HEK293T (cell line): ENCODE measurements around the gene PKNOX2.

Source experiments
- CTCF ChIA-PET: fragments of 350-600 bp; formaldehyde crosslinking; extraction: SDS; loops from one replicate; lab custom pipeline; 2021; ENCODE audit warnings: antibody characterized with exemption, inconsistent platforms; lab: Yijun Ruan, JAX
- POLR2A ChIA-PET: fragments of 350-600 bp; formaldehyde crosslinking; extraction: SDS; loops from one replicate; lab custom pipeline; 2020; ENCODE audit warnings: antibody characterized with exemption, inconsistent platforms; lab: Yijun Ruan, JAX
- DNase-seq: peaks from one replicate; pipeline ENCODE4 v3.0.0; 2012; ENCODE audit warnings: mixed read lengths; ENCODE audit errors: extremely low spot score
- ARNT ChIP-seq: fragments of 450-650 bp; IDR thresholded peaks from 2 replicates; pipeline ENCODE4 v1.6.1; 2017; ENCODE audit warnings: mild to moderate bottlenecking
- BHLHE40 ChIP-seq: fragments of 450-650 bp; IDR thresholded peaks from 2 replicates; pipeline ENCODE4 v1.6.1; 2016; ENCODE audit warnings: mild to moderate bottlenecking, moderate library complexity, borderline replicate concordance
- CTBP1 ChIP-seq: fragments of 450-650 bp; IDR thresholded peaks from 2 replicates; pipeline ENCODE4 v1.6.1; 2016; ENCODE audit warnings: borderline replicate concordance
- ELF4 ChIP-seq: fragments of 450-650 bp; IDR thresholded peaks from 2 replicates; pipeline ENCODE4 v1.6.1; 2017; ENCODE audit warnings: antibody characterized with exemption
- FOXA1 ChIP-seq: fragments of 450-650 bp; IDR thresholded peaks from 2 replicates; pipeline ENCODE4 v1.6.1; 2016; ENCODE audit warnings: mild to moderate bottlenecking
- FOXK2 ChIP-seq: fragments of 450-650 bp; IDR thresholded peaks from 2 replicates; pipeline ENCODE4 v1.6.1; 2016; ENCODE audit warnings: mild to moderate bottlenecking
- FOXM1 ChIP-seq: fragments of 450-650 bp; IDR thresholded peaks from 2 replicates; pipeline ENCODE4 v1.6.1; 2017; ENCODE audit warnings: mild to moderate bottlenecking, borderline replicate concordance
- HDGF ChIP-seq: fragments of 450-650 bp; IDR thresholded peaks from 2 replicates; pipeline ENCODE4 v1.6.1; 2017; ENCODE audit warnings: antibody characterized with exemption, borderline replicate concordance
- L3MBTL2 ChIP-seq: fragments of 450-650 bp; conservative IDR thresholded peaks from 2 replicates; pipeline ENCODE4 v1.6.1; 2016; ENCODE audit warnings: mild to moderate bottlenecking
- LEF1 ChIP-seq: fragments of 450-650 bp; IDR thresholded peaks from 2 replicates; pipeline ENCODE4 v1.6.1; 2017; ENCODE audit warnings: mild to moderate bottlenecking, borderline replicate concordance
- NFRKB ChIP-seq: fragments of 450-650 bp; IDR thresholded peaks from 2 replicates; pipeline ENCODE4 v1.6.1; 2016; ENCODE audit warnings: mild to moderate bottlenecking, moderate library complexity
- SP1 ChIP-seq: fragments of 450-650 bp; IDR thresholded peaks from 2 replicates; pipeline ENCODE4 v1.6.1; 2017
- SUZ12 ChIP-seq: fragments of 450-650 bp; IDR thresholded peaks from 2 replicates; pipeline ENCODE4 v1.6.1; 2016; ENCODE audit warnings: mild to moderate bottlenecking
- TARDBP ChIP-seq: fragments of 450-650 bp; IDR thresholded peaks from 2 replicates; pipeline ENCODE4 v1.6.1; 2016
- ZNF384 ChIP-seq: fragments of 450-650 bp; IDR thresholded peaks from 2 replicates; pipeline ENCODE4 v1.6.1; 2016
- TF ChIP-seq, protein P1 (sequence below): fragments of 450-650 bp; IDR thresholded peaks from 2 replicates; pipeline ENCODE4 v1.6.1; 2016

The PKNOX2 gene

DNA sequence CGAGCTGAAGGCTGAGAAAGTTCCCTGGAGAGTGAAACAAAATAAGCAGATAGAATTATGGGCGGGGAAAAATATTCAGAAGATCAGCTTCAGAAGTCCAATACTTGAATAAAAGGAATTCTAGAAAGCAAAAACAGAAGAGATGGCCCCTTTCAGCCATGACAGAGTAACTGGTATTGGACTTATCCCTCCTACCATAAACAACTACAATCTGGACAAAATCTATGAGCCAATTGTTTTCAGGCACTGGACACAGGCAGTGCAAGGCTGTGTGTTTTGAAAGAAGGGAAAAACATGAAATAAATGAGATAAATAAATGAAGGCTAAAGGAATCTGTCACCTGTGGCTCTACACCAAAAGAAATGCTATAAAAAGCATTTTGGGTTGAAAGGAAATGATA, 305.8 kb downstream of the PKNOX2 start:
- no peak for DNase-seq
- ChIA-PET POLR2A (no interaction called here), CTCF (no interaction called here)
- TF ChIP-seq FOXK2 (no peak), FOXM1 (no peak), NFRKB (no peak), L3MBTL2 (no peak), FOXA1 (no peak), CTBP1 (no peak), TARDBP (no peak), ELF4 (no peak), SP1 (no peak), SUZ12 (no peak), LEF1 (no peak), HDGF (no peak), BHLHE40 (no peak), ARNT (no peak), ZNF384 (no peak)
- TF ChIP-seq, protein P1, sequence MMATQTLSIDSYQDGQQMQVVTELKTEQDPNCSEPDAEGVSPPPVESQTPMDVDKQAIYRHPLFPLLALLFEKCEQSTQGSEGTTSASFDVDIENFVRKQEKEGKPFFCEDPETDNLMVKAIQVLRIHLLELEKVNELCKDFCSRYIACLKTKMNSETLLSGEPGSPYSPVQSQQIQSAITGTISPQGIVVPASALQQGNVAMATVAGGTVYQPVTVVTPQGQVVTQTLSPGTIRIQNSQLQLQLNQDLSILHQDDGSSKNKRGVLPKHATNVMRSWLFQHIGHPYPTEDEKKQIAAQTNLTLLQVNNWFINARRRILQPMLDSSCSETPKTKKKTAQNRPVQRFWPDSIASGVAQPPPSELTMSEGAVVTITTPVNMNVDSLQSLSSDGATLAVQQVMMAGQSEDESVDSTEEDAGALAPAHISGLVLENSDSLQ: no peak

DNA sequence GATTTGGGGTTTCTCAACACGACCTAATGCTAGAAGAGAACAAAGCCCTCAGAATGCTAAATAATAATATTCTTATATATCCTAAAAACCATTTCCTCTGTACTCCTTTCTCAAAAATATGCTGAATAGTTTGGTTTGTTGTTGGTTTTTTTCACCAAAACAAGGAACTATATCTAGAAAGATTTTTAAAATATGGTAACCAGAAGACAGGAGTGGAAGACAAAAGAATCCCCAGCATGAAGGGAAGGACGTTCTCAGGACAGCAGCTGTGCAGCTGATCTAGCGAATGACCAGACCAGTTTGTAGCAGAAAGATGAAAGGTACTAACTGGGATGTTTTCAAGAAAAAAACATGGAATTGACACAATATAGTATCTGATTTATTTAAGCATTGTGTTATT, 312.2 kb downstream of the PKNOX2 start:
- DNase-seq: no peak
- CTCF ChIA-PET: no interaction called here
- TF ChIP-seq ZNF384 (no peak), SUZ12 (no peak), LEF1 (no peak), FOXA1 (no peak), TARDBP (no peak), L3MBTL2 (no peak), SP1 (no peak), BHLHE40 (no peak), FOXK2 (no peak), ARNT (no peak), NFRKB (no peak), ELF4 (no peak), CTBP1 (no peak), HDGF (no peak), FOXM1 (no peak)
- TF ChIP-seq, protein P1: no peak
- POLR2A ChIA-PET: no interaction called here

DNA sequence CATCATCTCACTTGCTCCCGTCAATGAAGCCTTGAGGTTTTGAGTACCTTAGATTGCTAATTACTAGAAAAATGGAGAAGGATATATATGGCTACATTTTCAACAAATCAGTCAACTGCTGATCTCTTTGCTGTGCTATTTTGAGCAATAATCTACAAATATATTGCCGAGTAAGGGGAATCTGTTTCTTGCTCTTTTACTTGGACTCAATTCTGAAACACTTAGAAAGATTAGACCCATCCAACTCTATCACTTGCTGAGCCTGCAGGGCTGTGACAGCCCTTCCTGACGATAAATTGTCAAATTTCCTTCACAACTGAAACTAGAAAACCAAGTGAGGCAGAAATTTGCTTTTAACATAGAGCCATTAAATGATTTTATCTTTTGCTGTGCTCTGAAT, 314.6 kb downstream of the PKNOX2 start:
- no peak for TF ChIP-seq FOXA1
- ChIA-PET POLR2A (no interaction called here), CTCF (no interaction called here)
- no peak for DNase-seq

DNA sequence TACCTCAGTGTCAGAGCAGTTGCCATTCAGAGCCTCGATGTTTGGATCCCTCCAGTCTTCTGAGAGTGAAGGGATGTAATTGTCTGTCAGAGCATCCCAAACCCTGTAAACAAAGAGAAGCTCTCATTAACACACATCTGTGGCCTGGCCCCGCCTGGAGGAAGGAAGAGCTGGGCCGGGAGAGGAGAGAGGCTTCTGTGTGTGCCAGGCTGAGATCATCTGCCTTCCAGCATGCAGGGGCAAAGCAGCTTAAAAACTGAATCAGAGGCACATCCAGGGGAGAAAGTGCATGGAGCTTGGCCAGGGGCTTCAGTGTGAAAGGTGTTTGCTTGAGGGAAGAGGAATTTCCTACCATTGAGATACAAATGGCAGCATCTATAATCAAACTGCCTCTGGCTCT, 317.0 kb downstream of the PKNOX2 start:
- TF ChIP-seq NFRKB (no peak), BHLHE40 (no peak), FOXK2 (no peak)
- CTCF ChIA-PET: no interaction called here
- POLR2A ChIA-PET: no interaction called here

More for the DNA sequence above, 317.0 kb downstream of the PKNOX2 start:
- DNase-seq: no peak
